K562 (cell line): ENCODE data around the gene SNRPD2. TPM values are rescaled to one million over a fixed set of nuclear protein-coding genes. Genes with fewer than 3 reads are reported as not detected.

Experiments used
- ARID1B ChIP-seq: fragments of 450-650 bp; IDR thresholded peaks from 2 replicates; pipeline ENCODE4 v1.6.1; 2016; ENCODE audit warnings: antibody characterized with exemption, mild to moderate bottlenecking, inconsistent platforms
- BRCA1 ChIP-seq, 2 experiments: fragments of 450-650 bp in 1 of 2; sonication (generic) in 1 of 2; formaldehyde crosslinking in 1 of 2; IDR thresholded peaks; 2 replicates each; pipeline versions ENCODE4 v1.5.0 to v1.6.1; 2017 to 2020; ENCODE audit warnings: mild to moderate bottlenecking in 1 of 2, missing genetic modification reagents in 1 of 2
- BRD9 ChIP-seq: fragments of 450-650 bp; IDR thresholded peaks from 2 replicates; pipeline ENCODE4 v1.6.1; 2018; ENCODE audit warnings: low read depth; ENCODE audit not compliant: partially characterized antibody
- CXXC5 ChIP-seq: fragments of 250-450 bp; sonication (Bioruptor Pico); IDR thresholded peaks from 2 replicates; pipeline ENCODE4 v1.8.0; 2022; ENCODE audit warnings: inconsistent platforms, mild to moderate bottlenecking, moderate library complexity
- FOXK2 ChIP-seq, 2 experiments: fragments of 450-650 bp; IDR thresholded peaks in 1 of 2; conservative IDR thresholded peaks in 1 of 2; 2 replicates each; pipeline ENCODE4 v1.6.1; 2016; ENCODE audit warnings: low read depth in 2 of 2, mild to moderate bottlenecking in 1 of 2
- HDAC1 ChIP-seq, 2 experiments: fragments of 450-650 bp; IDR thresholded peaks; 2 replicates each; pipeline ENCODE4 v1.6.1; 2016 to 2017; ENCODE audit warnings: inconsistent platforms in 1 of 2, mild to moderate bottlenecking in 1 of 2, moderate library complexity in 1 of 2
- JUND ChIP-seq, 2 experiments: IDR thresholded peaks; 2 replicates in 1 of 2; 3 replicates in 1 of 2; pipeline ENCODE4 v1.6.1; 2011; ENCODE audit warnings: borderline replicate concordance in 2 of 2, low read depth in 2 of 2, low read length in 2 of 2, improper control_type of control experiment in 1 of 2, missing biosample characterization in 1 of 2, missing genetic modification characterization in 1 of 2, missing genetic modification reagents in 1 of 2
- KLF1 ChIP-seq: fragments of 450-650 bp; IDR thresholded peaks from 2 replicates; pipeline ENCODE4 v1.6.1; 2016; ENCODE audit warnings: missing genetic modification characterization, missing compliant biosample characterization
- MECOM ChIP-seq: fragments of 250-450 bp; sonication (Bioruptor Pico); IDR thresholded peaks from 2 replicates; pipeline ENCODE4 v1.8.0; 2022; ENCODE audit warnings: inconsistent platforms
- PHF8 ChIP-seq: fragments of 200-600 bp; sonication (generic); IDR thresholded peaks from 2 replicates; pipeline ENCODE4 v1.6.1; 2012; ENCODE audit warnings: mixed run types, mild to moderate bottlenecking, inconsistent platforms, low read length, moderate library complexity, borderline replicate concordance
- PKNOX1 ChIP-seq: fragments of 450-650 bp; IDR thresholded peaks from 2 replicates; pipeline ENCODE4 v1.6.1; 2016
- PTTG1 ChIP-seq: fragments of 450-650 bp; IDR thresholded peaks from 2 replicates; pipeline ENCODE4 v1.6.1; 2016; ENCODE audit warnings: low read depth, mild to moderate bottlenecking, missing genetic modification characterization, missing compliant biosample characterization
- SMARCA4 ChIP-seq: fragments of 450-650 bp; IDR thresholded peaks from 2 replicates; pipeline ENCODE4 v1.6.1; 2016
- SNRNP70 ChIP-seq: fragments of 200-400 bp; formaldehyde crosslinking; optimal IDR thresholded peaks from 2 replicates; pipeline ENCODE3; 2017; ENCODE audit warnings: low read depth, low read length
- TEAD2 ChIP-seq: fragments of 450-650 bp; IDR thresholded peaks from 2 replicates; pipeline ENCODE4 v1.6.1; 2016; ENCODE audit warnings: missing genetic modification characterization, control low read depth, missing compliant biosample characterization
- TGIF2 ChIP-seq: sonication (generic); formaldehyde crosslinking; IDR thresholded peaks from 2 replicates; pipeline ENCODE4 v1.8.1; 2022; ENCODE audit warnings: mild to moderate bottlenecking, missing genetic modification reagents, moderate library complexity
- ZBTB8A ChIP-seq: fragments of 450-650 bp; IDR thresholded peaks from 2 replicates; pipeline ENCODE4 v1.6.1; 2018; ENCODE audit warnings: mild to moderate bottlenecking, moderate library complexity; ENCODE audit not compliant: partially characterized antibody
- ZNF584 ChIP-seq: fragments of 200-800 bp; sonication (Bioruptor generic); IDR thresholded peaks from 2 replicates; pipeline ENCODE4 v1.6.1; 2016; ENCODE audit warnings: low read depth, mild to moderate bottlenecking, missing genetic modification characterization, missing compliant biosample characterization
- ZNF655 ChIP-seq: fragments of 250-450 bp; sonication (Bioruptor Pico); IDR thresholded peaks from 2 replicates; pipeline ENCODE4 v1.5.0; 2021
- ZNF740 ChIP-seq, 3 experiments: fragments of 200-800 bp in 1 of 3; sonication (Bioruptor generic) in 1 of 3; sonication (generic) in 1 of 3; formaldehyde crosslinking in 1 of 3; IDR thresholded peaks; 2 replicates each; pipeline versions ENCODE4 v1.6.1 to v1.8.0; 2016 to 2022; ENCODE audit warnings: mild to moderate bottlenecking in 2 of 3, missing compliant biosample characterization in 2 of 3, missing genetic modification characterization in 2 of 3, missing genetic modification reagents in 1 of 3
- polyA plus RNA-seq, 8 experiments: library from polyadenylated mRNA; depleted of rRNA in 4 of 8; stranded (reverse) in 5 of 8; unstranded in 3 of 8; fragments of >200 nt; fragmentation: Nextera tagmentation in 2 of 8; fragmentation: Illumina TruSeq in 1 of 8; extraction: Ambion mirVana in 2 of 8; extraction: Trizol in 1 of 8; gene quantifications; 2 replicates each; pipeline versions ENCODE4 v1.2.1 to v1.2.3, GENCODE V29; 2011 to 2014; ENCODE audit warnings: inconsistent platforms in 1 of 8, missing spikeins in 1 of 8
- total RNA-seq, 7 experiments: library from RNA; depleted of rRNA in 6 of 7; stranded (reverse); fragments of >200 nt in 6 of 7; fragmentation: Illumina TruSeq in 2 of 7; extraction: Trizol in 2 of 7; gene quantifications; 2 replicates each; pipeline versions ENCODE4 v1.2.1 to v1.2.3, GENCODE V29; 2011 to 2021; ENCODE audit warnings: low replicate concordance in 1 of 7
- TF ChIP-seq, protein P1 (sequence below): sonication (generic); formaldehyde crosslinking; IDR thresholded peaks from 2 replicates; pipeline ENCODE4 v1.8.0; 2023; ENCODE audit warnings: mild to moderate bottlenecking, missing genetic modification reagents

The SNRPD2 gene
- total and polyA plus RNA-seq, 9 of the 15 experiments (the other 6 are each of a cell fraction or from before 2014, with no cell fraction given) = 728 to 4,411 (median 1,029) TPM

DNA sequence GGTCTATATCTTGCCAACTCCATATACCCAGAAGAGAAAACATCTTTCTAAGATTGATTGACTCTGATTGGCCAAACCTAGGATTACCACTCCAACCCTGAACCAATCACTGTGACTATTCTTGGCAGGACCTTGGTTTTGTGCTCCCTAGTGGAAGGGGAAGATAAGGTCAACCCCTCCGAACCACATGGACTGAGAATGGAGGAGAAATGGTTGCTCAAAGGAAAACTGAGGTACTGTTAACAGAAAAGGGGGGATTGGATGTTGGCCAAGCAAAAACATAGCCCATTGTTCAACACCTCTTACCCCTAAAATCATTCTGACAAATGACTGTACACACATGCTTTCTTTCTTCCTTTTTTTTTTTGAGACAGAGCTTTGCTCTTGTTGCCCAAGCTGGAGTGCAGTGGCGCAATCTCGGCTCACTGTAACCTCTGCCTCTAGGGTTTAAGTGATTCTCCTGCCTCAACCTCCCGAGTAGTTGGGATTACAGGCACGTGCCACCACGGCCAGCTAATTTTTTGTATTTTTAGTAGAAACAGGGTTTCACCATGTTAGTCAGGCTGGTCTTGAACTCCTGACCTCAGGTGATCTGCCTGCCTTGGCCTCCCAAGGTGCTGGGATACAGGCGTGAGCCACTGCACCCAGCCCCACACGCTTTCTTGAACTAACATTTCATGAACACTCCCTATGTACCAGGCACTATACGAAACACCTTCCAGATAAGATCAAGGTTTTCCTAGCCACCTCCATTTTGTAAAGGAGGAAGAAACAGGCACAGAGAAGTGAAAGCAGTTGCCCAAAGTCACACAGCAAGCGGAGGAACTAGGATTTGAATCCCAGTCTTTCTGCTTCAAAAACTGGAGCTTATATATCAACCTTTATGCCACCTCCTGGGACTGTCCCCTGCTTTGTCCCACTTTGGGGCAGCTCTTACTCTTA is 48.0 kb upstream of the SNRPD2 start (continued):
- peak; percentile 74 for TF ChIP-seq BRD9
- TF ChIP-seq ARID1B = peak; percentile 15; the same call in 1 of the 2 replicates
- TF ChIP-seq PTTG1 (tag) = peak; percentile 55; the same call in 1 of the 2 replicates
- peak in 1 of 2 experiments; percentile 46; a peak in 1 of 4 replicates for TF ChIP-seq HDAC1 (IDR thresholded peaks at IDR 0.05)
- TF ChIP-seq PKNOX1 = peak; percentile 80
- TF ChIP-seq SMARCA4 = 0 out of 2 replicates have a peak, but pooled peaks have one; percentile 36
- peak; percentile 30; the same call in 1 of the 2 replicates for TF ChIP-seq CXXC5 (CRISPR knock-in tag)
- TF ChIP-seq ZNF584 (CRISPR knock-in tag) = peak; percentile 91
- no peak for TF ChIP-seq SNRNP70
- TF ChIP-seq JUND (IDR thresholded peaks at IDR 0.05; ENCODE audit: borderline replicate concordance, low read depth, low read length) = peak; percentile 29; the same call in 1 of the 2 replicates
- TF ChIP-seq JUND (tag; IDR thresholded peaks at IDR 0.05; ENCODE audit: borderline replicate concordance, low read depth, low read length) = no peak; the same call in 1 of the 3 replicates
- TF ChIP-seq, protein P1, sequence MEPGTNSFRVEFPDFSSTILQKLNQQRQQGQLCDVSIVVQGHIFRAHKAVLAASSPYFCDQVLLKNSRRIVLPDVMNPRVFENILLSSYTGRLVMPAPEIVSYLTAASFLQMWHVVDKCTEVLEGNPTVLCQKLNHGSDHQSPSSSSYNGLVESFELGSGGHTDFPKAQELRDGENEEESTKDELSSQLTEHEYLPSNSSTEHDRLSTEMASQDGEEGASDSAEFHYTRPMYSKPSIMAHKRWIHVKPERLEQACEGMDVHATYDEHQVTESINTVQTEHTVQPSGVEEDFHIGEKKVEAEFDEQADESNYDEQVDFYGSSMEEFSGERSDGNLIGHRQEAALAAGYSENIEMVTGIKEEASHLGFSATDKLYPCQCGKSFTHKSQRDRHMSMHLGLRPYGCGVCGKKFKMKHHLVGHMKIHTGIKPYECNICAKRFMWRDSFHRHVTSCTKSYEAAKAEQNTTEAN (CRISPR knock-in tag) = no peak
- TF ChIP-seq TGIF2 = no peak
- TF ChIP-seq PHF8 = peak; percentile 57; the same call in 1 of the 2 replicates
- TF ChIP-seq TEAD2 = no peak
- peak in 1 of 2 experiments; percentile 55; a peak in 1 of 4 replicates for TF ChIP-seq FOXK2 (conservative IDR thresholded peaks at IDR 0.05 in 1 of 2, IDR thresholded peaks at IDR 0.05 in 1 of 2; ENCODE audit: low read depth in 2 of 2)
- no peak for TF ChIP-seq KLF1 (tag)
- TF ChIP-seq BRCA1 (IDR thresholded peaks at IDR 0.05) = no peak
- TF ChIP-seq BRCA1 (CRISPR knock-in tag; IDR thresholded peaks at IDR 0.05) = no peak
- no peak for TF ChIP-seq ZBTB8A
- TF ChIP-seq ZNF740 (CRISPR knock-in tag; IDR thresholded peaks at IDR 0.05) = no peak
- TF ChIP-seq ZNF740 (tag; IDR thresholded peaks at IDR 0.05) = peak in 1 of 2 experiments; percentile 56; a peak in 1 of 4 replicates
- no peak for TF ChIP-seq MECOM
- no peak for TF ChIP-seq ZNF655
